ENCODE measurements around the gene LINS1.

DNA sequence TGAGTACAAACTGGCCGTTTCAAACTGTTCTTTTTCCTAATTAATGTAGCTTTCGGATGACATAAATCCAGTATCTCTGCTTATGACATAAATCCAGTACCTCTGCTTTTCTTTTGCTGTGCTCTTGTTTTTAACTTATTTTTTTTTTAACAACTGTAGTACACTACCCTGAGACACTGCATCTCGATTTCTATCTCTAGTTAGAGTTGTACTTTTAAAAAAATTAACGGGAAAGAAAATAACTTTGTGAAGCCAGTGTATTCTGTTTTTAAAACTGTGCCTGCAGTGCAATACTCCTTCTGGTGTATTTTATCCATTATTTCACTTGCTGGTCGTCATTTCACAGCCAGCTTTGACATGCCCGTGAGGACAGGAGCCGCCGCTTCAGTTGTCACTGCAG lies 47.0 kb upstream of the LINS1 start:
- TF ChIP-seq, protein P1, sequence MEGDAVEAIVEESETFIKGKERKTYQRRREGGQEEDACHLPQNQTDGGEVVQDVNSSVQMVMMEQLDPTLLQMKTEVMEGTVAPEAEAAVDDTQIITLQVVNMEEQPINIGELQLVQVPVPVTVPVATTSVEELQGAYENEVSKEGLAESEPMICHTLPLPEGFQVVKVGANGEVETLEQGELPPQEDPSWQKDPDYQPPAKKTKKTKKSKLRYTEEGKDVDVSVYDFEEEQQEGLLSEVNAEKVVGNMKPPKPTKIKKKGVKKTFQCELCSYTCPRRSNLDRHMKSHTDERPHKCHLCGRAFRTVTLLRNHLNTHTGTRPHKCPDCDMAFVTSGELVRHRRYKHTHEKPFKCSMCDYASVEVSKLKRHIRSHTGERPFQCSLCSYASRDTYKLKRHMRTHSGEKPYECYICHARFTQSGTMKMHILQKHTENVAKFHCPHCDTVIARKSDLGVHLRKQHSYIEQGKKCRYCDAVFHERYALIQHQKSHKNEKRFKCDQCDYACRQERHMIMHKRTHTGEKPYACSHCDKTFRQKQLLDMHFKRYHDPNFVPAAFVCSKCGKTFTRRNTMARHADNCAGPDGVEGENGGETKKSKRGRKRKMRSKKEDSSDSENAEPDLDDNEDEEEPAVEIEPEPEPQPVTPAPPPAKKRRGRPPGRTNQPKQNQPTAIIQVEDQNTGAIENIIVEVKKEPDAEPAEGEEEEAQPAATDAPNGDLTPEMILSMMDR (IDR thresholded peaks at IDR 0.05), result no peak
- TF ChIP-seq EP300 (IDR thresholded peaks at IDR 0.05) (no peak), POLR2A (IDR thresholded peaks at IDR 0.05; ENCODE audit: low read depth) (no peak), POLR2AphosphoS5 (IDR thresholded peaks at IDR 0.05) (no peak)
